Nephron progenitor cell (in vitro differentiated cells): ENCODE results near the gene FXYD4.
A peak's percentile ranks its signal among the peaks of the same experiment; 100 is the strongest.

Experiments used
- DNase-seq: peaks from one replicate; pipeline ENCODE4 v3.0.0; 2021
- H3K27ac Mint-ChIP-seq: 2 replicates; pipeline ENCODE4 v1.8.0; 2021; ENCODE audit warnings: mild to moderate bottlenecking, moderate library complexity, mixed read lengths
- H3K27me3 Mint-ChIP-seq: 2 replicates; pipeline ENCODE4 v1.8.0; 2021; ENCODE audit warnings: mild to moderate bottlenecking, low read depth, mixed read lengths; ENCODE audit not compliant: poor library complexity
- H3K36me3 Mint-ChIP-seq: 2 replicates; pipeline ENCODE4 v1.8.0; 2021; ENCODE audit warnings: low read depth, mixed read lengths
- H3K4me1 Mint-ChIP-seq: 2 replicates; pipeline ENCODE4 v1.8.0; 2021; ENCODE audit warnings: mixed read lengths
- H3K4me3 Mint-ChIP-seq: 2 replicates; pipeline ENCODE4 v1.8.0; 2021; ENCODE audit warnings: mild to moderate bottlenecking, moderate library complexity, mixed read lengths
- H3K9me3 Mint-ChIP-seq: 2 replicates; pipeline ENCODE4 v1.8.0; 2021; ENCODE audit warnings: mild to moderate bottlenecking, moderate library complexity, mixed read lengths
- TF ChIP-seq, protein P1 (sequence below): fragments of 200-600 bp; sonication (generic); IDR thresholded peaks from 2 replicates; pipeline ENCODE4 v1.5.0; 2021; ENCODE audit warnings: antibody characterized with exemption

The FXYD4 gene

DNA sequence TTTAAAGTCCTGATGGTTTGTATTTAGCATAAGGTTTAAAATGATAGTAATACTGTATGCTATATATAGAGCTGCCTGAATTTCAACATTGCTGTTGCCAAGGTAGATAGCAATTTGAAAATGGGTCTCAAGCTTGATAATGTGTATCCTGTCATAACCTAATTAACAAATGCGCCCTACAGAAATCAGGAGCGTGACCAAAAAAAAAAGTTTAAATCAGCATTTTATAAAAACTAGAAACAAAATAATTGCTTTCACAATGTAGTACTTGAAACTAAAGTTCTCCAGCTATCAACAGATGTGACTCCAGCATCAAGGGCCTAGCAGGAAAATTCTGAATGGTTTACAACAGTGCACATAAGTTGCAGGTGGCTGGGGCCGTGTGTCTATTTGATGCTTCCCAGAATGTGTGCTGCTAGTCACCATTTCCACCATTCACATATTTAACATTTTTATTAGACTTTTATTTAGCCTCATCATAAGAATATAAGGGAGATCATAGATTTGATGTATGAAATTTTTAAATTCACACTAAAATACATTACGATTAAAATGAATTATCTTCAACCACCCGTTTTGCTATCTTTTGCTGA, 14.1 kb downstream of the FXYD4 start:
- H3K36me3 Mint-ChIP-seq = peaks cover 44% of the 10 kb centered on the region

GRCh38 chr10:43386549-43386948, 15.1 kb downstream of the FXYD4 start:
- H3K36me3 Mint-ChIP-seq = peaks cover 49% of the 10 kb centered on the region
- no peaks in the 10 kb centered on the region for H3K27me3 Mint-ChIP-seq
- peaks cover 11% of the 10 kb centered on the region for H3K4me1 Mint-ChIP-seq
- TF ChIP-seq, protein P1, sequence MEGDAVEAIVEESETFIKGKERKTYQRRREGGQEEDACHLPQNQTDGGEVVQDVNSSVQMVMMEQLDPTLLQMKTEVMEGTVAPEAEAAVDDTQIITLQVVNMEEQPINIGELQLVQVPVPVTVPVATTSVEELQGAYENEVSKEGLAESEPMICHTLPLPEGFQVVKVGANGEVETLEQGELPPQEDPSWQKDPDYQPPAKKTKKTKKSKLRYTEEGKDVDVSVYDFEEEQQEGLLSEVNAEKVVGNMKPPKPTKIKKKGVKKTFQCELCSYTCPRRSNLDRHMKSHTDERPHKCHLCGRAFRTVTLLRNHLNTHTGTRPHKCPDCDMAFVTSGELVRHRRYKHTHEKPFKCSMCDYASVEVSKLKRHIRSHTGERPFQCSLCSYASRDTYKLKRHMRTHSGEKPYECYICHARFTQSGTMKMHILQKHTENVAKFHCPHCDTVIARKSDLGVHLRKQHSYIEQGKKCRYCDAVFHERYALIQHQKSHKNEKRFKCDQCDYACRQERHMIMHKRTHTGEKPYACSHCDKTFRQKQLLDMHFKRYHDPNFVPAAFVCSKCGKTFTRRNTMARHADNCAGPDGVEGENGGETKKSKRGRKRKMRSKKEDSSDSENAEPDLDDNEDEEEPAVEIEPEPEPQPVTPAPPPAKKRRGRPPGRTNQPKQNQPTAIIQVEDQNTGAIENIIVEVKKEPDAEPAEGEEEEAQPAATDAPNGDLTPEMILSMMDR = no peak
- no peaks in the 10 kb centered on the region for H3K9me3 Mint-ChIP-seq
- no peak for DNase-seq
- no peak overlapping the region for H3K4me3 Mint-ChIP-seq
- H3K27ac Mint-ChIP-seq = peak overlapping the region; percentile 80

More for the DNA sequence above, 14.1 kb downstream of the FXYD4 start:
- Mint-ChIP-seq H3K4me3 (no peak overlapping the region), H3K4me1 (peaks cover 8% of the 10 kb centered on the region), H3K9me3 (no peaks in the 10 kb centered on the region), H3K27ac (no peak overlapping the region), H3K27me3 (no peaks in the 10 kb centered on the region)
- DNase-seq = no peak
- TF ChIP-seq, protein P1 = no peak

- TF ChIP-seq, protein P1 = no peak
- Mint-ChIP-seq H3K4me1 (peaks cover 15% of the 10 kb centered on the region), H3K27ac (peak overlapping the region; percentile 80), H3K4me3 (no peak overlapping the region), H3K27me3 (no peaks in the 10 kb centered on the region), H3K9me3 (no peaks in the 10 kb centered on the region), H3K36me3 (peaks cover 53% of the 10 kb centered on the region)
- DNase-seq = no peak
These were observed 15.7 kb downstream of the FXYD4 start for GRCh38 chr10:43386981-43387677.

- H3K36me3 Mint-ChIP-seq = peaks cover 58% of the 10 kb centered on the region
- H3K27ac Mint-ChIP-seq = peak overlapping the region; percentile 80
These were observed 16.2 kb downstream of the FXYD4 start for GRCh38 chr10:43387678-43388032.

GRCh38 chr10:43389867-43390266, 18.4 kb downstream of the FXYD4 start:
- Mint-ChIP-seq H3K4me1 (peaks cover 37% of the 10 kb centered on the region), H3K36me3 (peaks cover 70% of the 10 kb centered on the region), H3K9me3 (no peaks in the 10 kb centered on the region), H3K27me3 (no peaks in the 10 kb centered on the region), H3K27ac (peak overlapping the region; percentile 88), H3K4me3 (no peak overlapping the region)
- TF ChIP-seq, protein P1 = no peak
- DNase-seq = no peak

More at GRCh38 chr10:43387678-43388032, 16.2 kb downstream of the FXYD4 start:
- no peak for DNase-seq
- H3K9me3 Mint-ChIP-seq = no peaks in the 10 kb centered on the region
- peaks cover 20% of the 10 kb centered on the region for H3K4me1 Mint-ChIP-seq
- no peaks in the 10 kb centered on the region for H3K27me3 Mint-ChIP-seq
- no peak overlapping the region for H3K4me3 Mint-ChIP-seq
- TF ChIP-seq, protein P1 = no peak

- no peaks in the 10 kb centered on the region for H3K9me3 Mint-ChIP-seq
- peaks cover 42% of the 10 kb centered on the region for H3K4me1 Mint-ChIP-seq
- peak overlapping the region; percentile 88 for H3K27ac Mint-ChIP-seq
- no peak overlapping the region for H3K4me3 Mint-ChIP-seq
- no peak for DNase-seq
- peaks cover 70% of the 10 kb centered on the region for H3K36me3 Mint-ChIP-seq
- TF ChIP-seq, protein P1 = no peak
- no peaks in the 10 kb centered on the region for H3K27me3 Mint-ChIP-seq
These were observed 18.9 kb downstream of the FXYD4 start for GRCh38 chr10:43390333-43390732.
